HFF-Myc (cell line): ENCODE results near the gene KCNQ1OT1.

Source experiments
- DNase-seq: peaks from one replicate; pipeline ENCODE4 v3.0.0-alpha.2; 2011; ENCODE audit warnings: low read depth; ENCODE audit errors: extremely low read depth
- H3K4me3 ChIP-seq: replicated peaks from 2 replicates; pipeline ENCODE4 v1.5.1; 2011; ENCODE audit warnings: low read depth, mild to moderate bottlenecking, control low read depth, low read length
- TF ChIP-seq, protein P1 (sequence below): IDR thresholded peaks from 2 replicates; pipeline ENCODE4 v1.5.1; 2012; ENCODE audit warnings: mild to moderate bottlenecking, low read depth, low read length, control low read depth; ENCODE audit errors: missing control alignments

The KCNQ1OT1 gene

DNA sequence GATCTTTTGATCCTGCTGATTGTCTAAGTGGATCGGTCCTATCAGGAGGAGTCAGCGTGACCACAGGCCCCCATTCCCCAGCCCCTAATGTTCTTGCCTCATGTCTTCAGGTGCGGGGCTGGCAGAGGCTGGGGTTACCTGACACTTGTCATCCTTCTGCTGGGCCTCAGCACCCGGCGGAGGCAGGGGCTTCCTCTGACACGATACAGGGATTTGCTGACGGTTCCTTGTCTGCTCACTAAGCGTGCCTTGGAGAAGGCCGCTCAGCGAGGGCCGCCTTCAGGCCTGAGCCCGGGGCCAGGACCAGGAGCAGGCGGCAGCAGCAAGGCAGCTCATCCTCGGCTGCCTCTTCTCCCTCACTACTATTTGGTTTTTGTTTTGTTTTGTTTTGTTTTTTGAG lies 45.7 kb upstream of the KCNQ1OT1 start:
- no peak overlapping the region for H3K4me3 ChIP-seq
- DNase-seq = no peak
- TF ChIP-seq, protein P1, sequence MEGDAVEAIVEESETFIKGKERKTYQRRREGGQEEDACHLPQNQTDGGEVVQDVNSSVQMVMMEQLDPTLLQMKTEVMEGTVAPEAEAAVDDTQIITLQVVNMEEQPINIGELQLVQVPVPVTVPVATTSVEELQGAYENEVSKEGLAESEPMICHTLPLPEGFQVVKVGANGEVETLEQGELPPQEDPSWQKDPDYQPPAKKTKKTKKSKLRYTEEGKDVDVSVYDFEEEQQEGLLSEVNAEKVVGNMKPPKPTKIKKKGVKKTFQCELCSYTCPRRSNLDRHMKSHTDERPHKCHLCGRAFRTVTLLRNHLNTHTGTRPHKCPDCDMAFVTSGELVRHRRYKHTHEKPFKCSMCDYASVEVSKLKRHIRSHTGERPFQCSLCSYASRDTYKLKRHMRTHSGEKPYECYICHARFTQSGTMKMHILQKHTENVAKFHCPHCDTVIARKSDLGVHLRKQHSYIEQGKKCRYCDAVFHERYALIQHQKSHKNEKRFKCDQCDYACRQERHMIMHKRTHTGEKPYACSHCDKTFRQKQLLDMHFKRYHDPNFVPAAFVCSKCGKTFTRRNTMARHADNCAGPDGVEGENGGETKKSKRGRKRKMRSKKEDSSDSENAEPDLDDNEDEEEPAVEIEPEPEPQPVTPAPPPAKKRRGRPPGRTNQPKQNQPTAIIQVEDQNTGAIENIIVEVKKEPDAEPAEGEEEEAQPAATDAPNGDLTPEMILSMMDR = no peak

DNA sequence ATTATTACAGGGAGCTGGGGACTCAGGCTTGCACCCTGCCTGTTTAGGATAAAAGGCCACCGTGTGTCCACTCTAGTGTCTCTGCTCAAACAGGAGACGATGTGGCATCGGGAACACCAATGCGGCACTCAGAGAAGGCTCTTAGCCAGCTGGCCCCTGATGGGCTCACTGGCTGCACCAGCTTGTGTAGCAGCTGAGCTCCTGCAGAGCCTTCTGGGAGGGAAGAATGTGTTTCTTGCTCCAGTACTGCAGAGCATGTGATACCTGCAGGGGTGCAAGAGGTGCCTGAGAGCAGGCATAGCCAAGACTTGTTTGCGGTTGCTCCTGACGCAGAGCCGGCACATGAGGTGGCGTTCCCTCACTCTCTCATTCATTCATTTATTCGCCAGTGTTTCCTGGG lies 44.4 kb upstream of the KCNQ1OT1 start:
- no peak for DNase-seq
- no peak overlapping the region for H3K4me3 ChIP-seq
- TF ChIP-seq, protein P1 = no peak

DNA sequence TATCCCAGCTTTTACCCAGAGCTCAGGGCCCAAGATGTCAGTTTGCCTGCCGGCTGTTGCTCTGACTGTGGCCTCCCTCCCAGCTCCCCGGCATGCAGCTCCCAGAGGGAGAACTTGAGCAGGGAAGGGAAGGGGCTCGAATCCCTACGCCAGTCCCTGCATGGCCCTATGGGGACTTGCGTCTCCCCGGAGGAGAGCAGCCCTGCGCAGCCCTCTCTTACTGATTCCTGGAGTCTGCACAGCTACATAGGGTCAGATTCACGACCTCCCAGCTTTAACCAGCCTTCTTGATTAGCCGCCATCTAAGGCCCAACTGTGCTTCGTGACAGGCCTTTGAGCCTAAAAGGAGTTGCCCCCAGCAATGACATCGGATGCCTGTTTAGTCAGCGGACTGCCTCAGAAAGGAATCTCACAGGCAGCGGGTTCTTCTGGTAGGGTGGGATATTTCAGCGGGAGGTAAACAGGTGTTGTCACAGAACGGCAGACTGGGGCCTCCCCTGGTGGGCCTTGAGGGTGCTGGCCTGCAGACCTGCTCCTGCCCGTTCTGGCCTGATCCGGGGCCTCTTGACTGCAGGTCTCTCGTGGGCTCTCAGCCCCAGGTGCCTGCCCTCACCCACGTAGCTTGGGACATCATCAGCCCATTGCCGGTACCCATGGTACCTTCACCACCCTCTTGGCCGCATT lies 43.8 kb upstream of the KCNQ1OT1 start:
- TF ChIP-seq, protein P1 = no peak
- no peak overlapping the region for H3K4me3 ChIP-seq
- DNase-seq = no peak

DNA sequence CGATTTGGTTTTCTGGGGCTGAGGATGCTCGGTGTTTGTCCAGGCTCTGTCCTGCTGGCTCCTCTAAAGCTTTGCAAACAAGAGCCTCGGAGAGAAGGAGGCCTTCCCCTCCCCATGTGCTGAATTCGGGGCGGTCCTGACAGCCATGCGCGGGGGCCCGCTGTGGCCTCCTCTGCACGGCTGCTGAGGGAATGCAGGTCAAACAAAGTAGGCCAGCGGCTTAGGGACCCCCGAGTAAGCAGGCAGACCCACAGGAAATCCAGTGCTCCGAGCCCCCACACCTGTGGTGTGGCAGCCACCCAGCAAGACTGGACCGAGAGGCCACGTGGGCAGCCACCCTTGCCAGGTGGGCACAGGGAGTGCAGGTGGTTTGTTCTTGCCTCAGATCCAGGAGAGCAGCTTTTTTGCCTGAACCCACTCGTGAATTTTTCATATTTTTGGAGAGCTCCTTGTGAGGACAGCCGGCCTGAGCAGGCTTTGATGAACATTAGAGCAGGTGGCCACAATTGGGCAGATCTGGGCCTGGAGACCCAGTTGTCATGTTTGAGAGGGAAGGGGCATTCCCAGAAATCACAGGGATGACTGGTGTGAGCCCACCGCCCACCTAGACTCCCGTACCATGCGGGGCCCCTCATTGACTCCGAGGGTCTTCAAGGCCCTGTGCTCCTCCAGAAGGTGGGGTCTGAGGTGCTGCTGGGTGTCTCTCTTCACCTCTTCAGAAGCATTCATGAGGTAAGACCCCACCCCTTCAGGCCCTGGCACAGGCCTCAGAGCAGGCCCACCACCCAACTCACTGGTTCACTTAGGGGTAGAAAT lies 43.0 kb upstream of the KCNQ1OT1 start:
- TF ChIP-seq, protein P1 = no peak
- H3K4me3 ChIP-seq = no peak overlapping the region
- no peak for DNase-seq

DNA sequence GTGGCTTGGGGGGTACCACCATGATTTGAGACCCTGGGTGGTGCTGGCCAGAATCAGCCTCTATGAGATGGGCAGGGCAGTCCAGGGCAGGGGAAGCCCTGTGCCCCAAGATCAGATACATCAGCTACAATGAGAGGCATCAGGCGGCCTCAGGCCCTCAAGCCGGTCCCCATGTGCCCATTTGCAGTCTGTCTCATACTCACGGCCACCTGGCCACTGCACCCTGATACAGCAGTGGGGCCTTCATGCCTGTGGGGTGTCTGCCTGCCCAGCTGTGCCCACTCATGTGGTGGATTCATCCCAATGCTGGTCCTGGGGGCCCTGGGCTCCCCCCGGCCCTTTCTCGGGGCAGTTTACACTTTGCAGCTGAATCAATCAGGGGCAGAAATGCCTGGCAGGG lies 42.4 kb upstream of the KCNQ1OT1 start:
- DNase-seq = no peak
- TF ChIP-seq, protein P1 = no peak

DNA sequence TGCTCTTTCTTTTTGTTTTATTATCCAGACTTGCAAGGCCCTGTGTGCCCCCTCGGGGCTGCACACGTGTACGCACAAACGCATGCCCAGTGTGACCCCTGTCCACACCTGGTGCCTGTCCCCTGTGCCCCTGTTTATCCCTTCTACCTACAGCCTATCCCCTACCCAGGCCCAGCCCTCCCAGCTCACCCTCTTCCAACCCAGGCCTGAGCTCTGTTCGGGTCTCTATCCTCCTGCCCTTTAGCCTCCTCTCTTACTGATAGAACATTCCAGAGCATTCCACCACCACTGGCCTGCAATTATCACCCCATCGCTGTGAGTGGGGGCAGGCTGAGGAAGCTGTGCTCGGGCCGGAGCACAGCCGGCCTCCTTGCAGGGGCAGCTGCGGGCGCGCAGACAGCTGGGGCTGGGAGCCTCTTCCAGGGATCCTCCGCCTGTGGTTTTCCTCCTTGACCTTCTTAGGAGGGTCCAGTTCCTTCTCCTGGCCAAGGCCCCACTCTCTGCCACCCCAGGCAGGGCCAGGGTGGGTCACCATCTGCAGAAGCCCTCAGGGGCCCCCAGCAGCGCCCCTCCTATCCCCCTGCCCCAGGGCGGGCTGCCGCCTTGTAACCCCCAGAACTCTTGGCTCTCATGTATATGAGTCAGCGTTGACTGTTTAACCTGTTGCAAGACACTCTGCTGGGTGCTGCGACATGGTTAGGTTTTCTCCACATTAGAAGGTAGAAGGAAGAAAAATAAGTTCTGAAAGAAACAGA lies 41.8 kb upstream of the KCNQ1OT1 start:
- no peak overlapping the region for H3K4me3 ChIP-seq
- DNase-seq = no peak
- TF ChIP-seq, protein P1 = no peak

More for the DNA sequence above, 42.4 kb upstream of the KCNQ1OT1 start:
- H3K4me3 ChIP-seq = no peak overlapping the region
